Immature natural killer cell (primary cell): Measurements from ENCODE around the gene MIDN. TPM values are rescaled to one million over a fixed set of nuclear protein-coding genes. Genes with fewer than 3 reads are reported as not detected.

Source experiments
- DNase-seq, 3 donors: peaks; one replicate each; pipeline ENCODE4 v3.0.0; 2022; ENCODE audit warnings: mixed read lengths in 1 of 3
- H3K27ac Mint-ChIP-seq, 6 donors: one replicate each; pipeline ENCODE4 v1.8.0; 2020; ENCODE audit warnings: mixed read lengths in 6 of 6, mild to moderate bottlenecking in 5 of 6, inconsistent platforms in 4 of 6, moderate library complexity in 3 of 6
- H3K27me3 Mint-ChIP-seq, 3 donors: one replicate each; pipeline ENCODE4 v1.8.0; 2020 to 2021; ENCODE audit warnings: low read depth in 3 of 3, mild to moderate bottlenecking in 3 of 3, mixed read lengths in 3 of 3, moderate library complexity in 3 of 3, inconsistent platforms in 1 of 3
- H3K36me3 Mint-ChIP-seq, 3 donors: one replicate each; pipeline ENCODE4 v1.8.0; 2020; ENCODE audit warnings: mixed read lengths in 3 of 3, inconsistent platforms in 2 of 3, mild to moderate bottlenecking in 2 of 3
- H3K4me1 Mint-ChIP-seq, 2 donors: one replicate each; pipeline ENCODE4 v1.8.0; 2020; ENCODE audit warnings: inconsistent platforms in 2 of 2, mild to moderate bottlenecking in 2 of 2, mixed read lengths in 2 of 2, moderate library complexity in 1 of 2
- H3K4me3 Mint-ChIP-seq, 5 donors: one replicate each; pipeline ENCODE4 v1.8.0; 2020; ENCODE audit warnings: mild to moderate bottlenecking in 5 of 5, mixed read lengths in 5 of 5, inconsistent platforms in 3 of 5, moderate library complexity in 3 of 5
- H3K9me3 Mint-ChIP-seq, 6 donors: one replicate each; pipeline ENCODE4 v1.8.0; 2020; ENCODE audit warnings: mild to moderate bottlenecking in 6 of 6, mixed read lengths in 6 of 6, inconsistent platforms in 4 of 6, moderate library complexity in 3 of 6
- polyA plus RNA-seq, 3 donors: library from polyadenylated mRNA; unstranded; fragments of 300-500 nt; fragmentation: Illumina TruSeq; gene quantifications; one replicate each; pipeline ENCODE4 v1.2.3, GENCODE V29; 2021

Gene MIDN
- polyA plus RNA-seq, 3 donors from 2014 or later = 4.9 to 16.0 (median 10.8) TPM

DNA sequence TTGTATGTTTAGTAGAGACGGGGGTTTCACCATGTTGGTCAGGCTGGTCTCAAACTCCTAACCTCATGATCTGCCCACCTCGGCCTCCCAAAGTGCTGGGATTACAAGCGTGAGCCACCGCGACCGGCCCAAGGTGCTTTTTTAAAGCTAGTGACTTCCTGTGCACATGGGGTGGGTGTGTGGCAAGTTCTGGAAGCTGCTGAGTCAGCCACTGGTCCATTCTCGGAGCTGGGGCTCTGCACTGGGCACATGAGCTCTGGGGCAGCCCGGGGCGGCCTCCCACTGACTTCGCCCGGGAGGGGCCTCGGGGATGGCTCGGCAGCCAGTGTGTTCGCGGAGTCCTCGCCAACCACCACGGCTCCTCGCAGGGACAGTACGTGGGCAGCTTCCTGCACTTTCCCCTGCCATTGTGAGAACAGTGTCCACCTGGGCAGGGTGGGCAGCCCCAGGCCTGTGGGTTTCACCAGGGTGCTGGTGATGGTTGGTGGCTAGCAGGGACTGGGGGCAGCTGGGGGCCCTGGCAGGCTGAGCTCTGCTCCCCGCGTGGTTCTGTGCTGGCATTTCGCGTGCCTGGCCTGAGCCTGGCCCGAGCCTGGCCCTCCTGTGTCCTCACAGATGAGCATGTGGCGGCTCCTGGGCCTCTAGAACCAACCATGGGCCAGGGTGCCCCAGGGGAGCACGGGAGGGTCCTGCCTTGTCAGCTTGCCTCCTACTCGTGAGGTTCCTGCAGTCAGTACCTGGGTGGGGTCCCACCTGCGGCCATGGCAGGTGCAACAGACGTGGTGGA is 22.8 kb upstream of the MIDN start:
- Mint-ChIP-seq H3K36me3 (no peaks in the 10 kb centered on the region), H3K4me3 (no peak overlapping the region), H3K27me3 (no peaks in the 10 kb centered on the region), H3K27ac (no peak overlapping the region), H3K4me1 (no peaks in the 10 kb centered on the region), H3K9me3 (no peaks in the 10 kb centered on the region)
- no peak for DNase-seq

GRCh38 chr19:1226227-1226518 is 22.2 kb upstream of the MIDN start:
- H3K27me3 Mint-ChIP-seq = peaks cover 0 to 1% (median 0%) of the 10 kb centered on the region in 3 donors
- no peaks in the 10 kb centered on the region for H3K4me1 Mint-ChIP-seq
- no peaks in the 10 kb centered on the region for H3K36me3 Mint-ChIP-seq
- no peak overlapping the region for H3K4me3 Mint-ChIP-seq
- no peak for DNase-seq
- H3K27ac Mint-ChIP-seq = no peak overlapping the region
- no peaks in the 10 kb centered on the region for H3K9me3 Mint-ChIP-seq

DNA sequence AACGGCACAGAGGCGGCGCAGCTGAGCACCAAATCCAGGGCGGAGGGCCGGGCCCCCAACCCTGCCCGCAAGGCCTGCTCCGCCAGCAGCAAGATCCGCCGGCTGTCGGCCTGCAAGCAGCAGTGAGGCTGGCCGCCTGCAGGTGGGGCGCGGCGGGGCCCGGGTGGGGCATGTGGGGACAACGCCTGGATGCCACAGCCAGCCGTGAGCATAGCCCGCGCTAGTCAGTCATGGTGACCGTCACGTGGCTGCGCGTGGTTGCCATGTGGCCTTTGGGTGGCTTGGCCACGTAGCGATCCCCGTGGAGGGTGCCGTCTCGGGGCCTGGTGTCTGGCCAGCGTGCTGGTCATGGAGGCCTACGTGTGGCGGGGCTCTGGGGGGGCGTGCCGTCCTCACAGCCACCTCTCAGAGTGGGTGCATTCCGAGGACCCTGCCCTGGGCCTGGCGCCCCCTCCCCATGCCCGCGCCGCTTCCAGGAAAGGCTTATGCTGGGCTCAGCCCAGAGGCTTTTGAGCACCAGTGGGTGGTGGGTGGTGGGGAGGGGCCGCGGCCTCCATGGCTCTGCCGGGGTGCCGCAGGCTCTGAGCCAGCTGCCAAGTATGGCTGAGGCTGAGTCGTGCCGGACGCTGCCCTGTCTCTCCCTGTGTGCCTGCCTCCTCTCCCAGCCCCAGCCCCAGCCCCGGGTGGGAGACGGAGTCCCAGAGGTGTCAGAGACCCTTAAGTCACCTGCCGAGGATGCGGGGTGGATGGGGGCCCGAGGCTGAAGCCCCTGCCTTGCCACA is 21.7 kb upstream of the MIDN start:
- no peaks in the 10 kb centered on the region for H3K36me3 Mint-ChIP-seq
- no peak overlapping the region for H3K27ac Mint-ChIP-seq
- DNase-seq = no peak
- H3K9me3 Mint-ChIP-seq = no peaks in the 10 kb centered on the region
- H3K4me1 Mint-ChIP-seq = no peaks in the 10 kb centered on the region
- H3K4me3 Mint-ChIP-seq = no peak overlapping the region
- H3K27me3 Mint-ChIP-seq = peaks cover 0 to 1% (median 1%) of the 10 kb centered on the region in 3 donors

- H3K4me1 Mint-ChIP-seq = no peaks in the 10 kb centered on the region
- H3K9me3 Mint-ChIP-seq = no peaks in the 10 kb centered on the region
- H3K27ac Mint-ChIP-seq = no peak overlapping the region
- peaks cover 0 to 2% (median 1%) of the 10 kb centered on the region in 3 donors for H3K27me3 Mint-ChIP-seq
- H3K4me3 Mint-ChIP-seq = no peak overlapping the region
- no peaks in the 10 kb centered on the region for H3K36me3 Mint-ChIP-seq
- no peak for DNase-seq
These were observed 20.9 kb upstream of the MIDN start for GRCh38 chr19:1227304-1228054.

DNA sequence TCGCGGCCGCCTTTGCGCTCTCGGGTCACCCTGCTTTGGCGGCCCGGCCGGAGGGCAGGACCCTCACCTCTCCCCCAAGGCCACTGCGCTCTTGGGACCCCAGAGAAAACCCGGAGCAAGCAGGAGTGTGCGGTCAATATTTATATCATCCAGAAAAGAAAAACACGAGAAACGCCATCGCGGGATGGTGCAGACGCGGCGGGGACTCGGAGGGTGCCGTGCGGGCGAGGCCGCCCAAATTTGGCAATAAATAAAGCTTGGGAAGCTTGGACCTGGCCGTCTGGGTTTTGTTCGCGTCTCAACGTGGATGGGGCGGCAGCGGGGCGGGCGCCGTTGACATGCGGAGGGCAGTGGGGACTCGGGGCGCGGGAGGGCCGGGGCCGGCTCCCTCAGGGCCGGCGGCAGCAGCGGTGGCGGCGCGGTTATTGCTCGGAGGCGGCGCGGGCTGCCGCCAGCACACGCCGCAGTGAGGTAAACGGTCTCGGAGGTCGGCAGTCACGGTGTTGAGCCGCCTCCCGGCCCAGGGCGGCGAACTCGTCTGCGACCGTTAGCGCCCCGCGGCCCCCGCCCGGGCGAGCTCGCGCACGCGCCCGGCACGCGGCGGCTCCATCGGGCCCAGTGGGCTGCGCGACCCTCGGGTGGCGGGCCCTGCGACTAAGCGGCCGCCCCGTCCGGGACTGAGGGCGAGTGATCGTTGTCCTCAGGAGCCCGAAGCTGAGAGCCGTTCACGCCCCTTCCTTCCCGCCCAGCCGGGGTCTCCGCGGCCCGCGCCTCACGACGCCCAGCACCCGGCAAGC is 20.0 kb upstream of the MIDN start:
- no peak overlapping the region for H3K27ac Mint-ChIP-seq
- H3K4me1 Mint-ChIP-seq = no peaks in the 10 kb centered on the region
- H3K27me3 Mint-ChIP-seq = peaks cover 0 to 4% (median 1%) of the 10 kb centered on the region in 3 donors
- no peak for DNase-seq
- no peak overlapping the region for H3K4me3 Mint-ChIP-seq
- H3K9me3 Mint-ChIP-seq = no peaks in the 10 kb centered on the region
- no peaks in the 10 kb centered on the region for H3K36me3 Mint-ChIP-seq

GRCh38 chr19:1229056-1229923 is 19.1 kb upstream of the MIDN start:
- H3K4me1 Mint-ChIP-seq = no peaks in the 10 kb centered on the region
- H3K27ac Mint-ChIP-seq = no peak overlapping the region
- H3K27me3 Mint-ChIP-seq = peaks cover 0 to 4% (median 3%) of the 10 kb centered on the region in 3 donors

GRCh38 chr19:1229924-1230782 is 18.2 kb upstream of the MIDN start:
- Mint-ChIP-seq H3K4me3 (no peak overlapping the region), H3K27ac (no peak overlapping the region), H3K4me1 (no peaks in the 10 kb centered on the region), H3K27me3 (peaks cover 0 to 4% (median 3%) of the 10 kb centered on the region in 3 donors), H3K9me3 (no peaks in the 10 kb centered on the region), H3K36me3 (no peaks in the 10 kb centered on the region)
- DNase-seq = no peak

More at GRCh38 chr19:1229056-1229923, 19.1 kb upstream of the MIDN start:
- H3K9me3 Mint-ChIP-seq = no peaks in the 10 kb centered on the region
- DNase-seq = no peak
- H3K4me3 Mint-ChIP-seq = no peak overlapping the region
- no peaks in the 10 kb centered on the region for H3K36me3 Mint-ChIP-seq

DNA sequence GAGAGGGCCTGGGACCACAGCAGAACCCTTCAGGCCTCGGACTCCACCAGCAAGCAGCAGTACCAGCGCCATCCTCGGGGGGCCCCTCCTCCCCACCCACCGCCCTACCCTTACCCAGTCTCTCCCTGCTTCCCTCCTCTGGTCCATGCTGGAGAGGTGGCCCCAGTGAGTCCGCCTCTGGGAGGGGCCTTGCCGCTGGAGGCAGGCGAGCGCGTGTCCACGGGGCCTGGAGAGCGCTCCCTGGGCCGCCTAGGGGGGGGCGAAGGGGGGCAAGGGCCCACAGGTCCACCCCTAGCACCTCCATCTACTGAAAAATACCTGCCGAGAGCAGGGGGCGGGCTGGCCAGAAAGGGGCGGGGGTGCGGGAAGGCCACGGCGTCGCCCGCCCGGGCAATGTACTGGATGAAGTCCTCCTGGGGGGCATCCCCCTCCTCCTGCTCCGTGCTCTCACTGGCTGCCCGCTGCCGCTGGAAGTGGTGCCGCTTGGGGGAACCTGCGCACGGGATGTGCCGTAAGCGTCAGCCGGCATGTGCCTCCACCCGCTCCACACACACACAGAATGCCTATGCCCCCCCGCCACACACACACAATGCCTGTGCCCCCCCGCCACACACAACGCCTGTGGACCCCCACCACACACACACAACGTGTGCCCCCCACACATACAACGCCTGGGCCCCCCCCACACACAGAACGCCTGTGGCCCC is 17.4 kb upstream of the MIDN start:
- H3K4me3 Mint-ChIP-seq = no peak overlapping the region
- H3K4me1 Mint-ChIP-seq = no peaks in the 10 kb centered on the region
- peaks cover 0 to 5% (median 3%) of the 10 kb centered on the region in 3 donors for H3K27me3 Mint-ChIP-seq
- H3K27ac Mint-ChIP-seq = no peak overlapping the region
- no peaks in the 10 kb centered on the region for H3K36me3 Mint-ChIP-seq
- DNase-seq = no peak
- no peaks in the 10 kb centered on the region for H3K9me3 Mint-ChIP-seq

DNA sequence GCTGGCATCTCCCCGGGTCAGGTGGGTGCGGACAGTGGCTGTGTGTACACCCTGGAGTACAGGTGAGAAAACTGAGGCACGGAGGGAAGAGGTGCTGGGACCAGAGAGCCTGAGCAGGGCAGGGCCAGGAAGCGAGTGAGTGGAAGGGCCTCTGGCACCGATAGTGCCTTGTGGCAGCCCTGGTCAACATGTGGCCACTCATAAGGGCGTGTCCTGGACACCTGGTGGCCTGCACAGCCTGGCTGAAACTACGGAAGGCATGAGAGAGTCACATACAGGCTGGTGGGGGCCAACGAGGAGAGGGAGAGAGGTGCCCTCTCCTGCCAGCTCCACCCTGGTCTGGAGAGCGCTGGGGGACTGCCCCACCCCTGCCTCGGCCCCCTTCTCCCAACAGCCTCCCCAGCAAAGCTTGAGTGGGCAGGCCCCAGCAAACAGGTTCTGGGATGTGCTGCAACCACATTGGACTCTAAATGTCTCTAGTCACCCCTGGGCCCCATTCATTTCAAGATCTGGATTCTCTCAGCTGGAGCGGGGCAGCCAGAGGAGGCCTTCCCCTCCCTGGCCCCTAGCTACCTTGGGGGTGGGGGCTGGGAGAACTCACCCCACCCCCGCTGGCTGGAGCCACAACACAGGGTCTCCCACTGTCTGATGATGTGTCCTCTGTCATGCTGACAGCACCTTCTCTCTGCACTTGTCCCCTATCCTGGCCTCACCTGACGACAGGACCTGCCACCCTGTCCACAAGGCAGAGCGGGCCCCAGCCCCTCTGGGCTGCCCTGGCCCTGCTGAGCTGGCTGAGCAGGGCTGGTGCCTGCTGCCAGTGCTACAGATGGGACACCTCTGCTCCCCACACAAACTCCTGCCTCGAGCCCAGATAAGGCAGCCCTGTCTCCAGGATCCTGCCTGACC is 16.4 kb upstream of the MIDN start:
- Mint-ChIP-seq H3K4me3 (no peak overlapping the region), H3K4me1 (no peaks in the 10 kb centered on the region), H3K27me3 (peaks cover 0 to 5% (median 3%) of the 10 kb centered on the region in 3 donors), H3K9me3 (no peaks in the 10 kb centered on the region), H3K36me3 (no peaks in the 10 kb centered on the region), H3K27ac (peak overlapping the region in 2 of 6 donors; percentile 49 to 58)
- no peak for DNase-seq

DNA sequence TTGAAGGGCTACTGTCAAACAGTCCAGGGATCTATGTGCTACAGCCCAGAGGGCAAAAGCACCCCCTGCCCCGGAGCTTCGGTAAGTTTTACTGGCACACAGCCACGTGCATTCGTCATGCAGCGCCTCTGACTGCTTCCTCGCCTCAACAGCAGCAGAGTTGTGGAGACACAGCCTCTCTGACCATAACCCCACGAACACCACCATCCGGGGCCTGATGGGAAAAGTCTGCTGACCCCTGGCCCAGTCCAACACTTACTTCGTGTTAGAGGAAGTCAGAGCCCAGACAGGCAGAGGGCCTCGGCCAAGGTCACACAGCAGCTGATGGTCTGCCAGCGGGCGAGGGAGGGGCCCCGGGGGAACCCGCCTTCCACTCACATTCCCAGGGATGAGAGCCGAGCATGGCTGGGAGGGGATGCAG is 15.7 kb upstream of the MIDN start:
- no peak for DNase-seq
- H3K36me3 Mint-ChIP-seq = no peaks in the 10 kb centered on the region
- no peaks in the 10 kb centered on the region for H3K4me1 Mint-ChIP-seq
- H3K27ac Mint-ChIP-seq = peak overlapping the region in 2 of 6 donors; percentile 49 to 58
- no peaks in the 10 kb centered on the region for H3K9me3 Mint-ChIP-seq
- peaks cover 0 to 5% (median 3%) of the 10 kb centered on the region in 3 donors for H3K27me3 Mint-ChIP-seq
- H3K4me3 Mint-ChIP-seq = no peak overlapping the region
